ENCODE results near the gene DNMBP.

DNMBP gene

DNA sequence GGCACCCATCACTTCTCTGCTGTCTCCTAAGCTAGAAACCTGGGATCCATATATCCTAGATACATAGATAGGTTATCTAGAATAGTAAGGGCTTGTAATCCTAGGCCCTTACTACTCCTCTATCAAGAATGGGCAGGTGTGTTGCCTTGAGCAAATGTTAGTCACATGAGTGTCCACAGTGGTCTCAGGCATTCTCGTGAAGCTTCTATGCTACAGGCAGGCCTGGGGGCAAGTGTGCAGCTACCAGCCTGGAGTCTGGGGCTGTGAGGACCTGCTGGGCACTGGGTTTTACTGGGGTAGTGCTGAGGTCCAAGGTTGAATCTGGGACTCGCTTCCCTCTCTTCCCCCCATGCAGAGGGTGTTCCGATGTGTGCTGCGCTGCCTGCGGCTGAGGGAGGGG lies 135.9 kb downstream of the DNMBP start:
- no peak for DNase-seq
- Histone ChIP-seq H3K36me3 (replicated peaks; ENCODE audit: insufficient read depth, low read length) (no peaks in the 10 kb centered on the region), H3K9me2 (replicated peaks; ENCODE audit: insufficient read depth, low read length) (no peaks in the 10 kb centered on the region), H3K27me3 (replicated peaks; ENCODE audit: insufficient read depth, low read length) (no peaks in the 10 kb centered on the region), H3K79me2 (ENCODE audit: low read length) (no peaks in the 10 kb centered on the region), H3K9ac (ENCODE audit: low read length) (no peak overlapping the region), H2AFZ (ENCODE audit: low read length) (no peak overlapping the region), H3K9me3 (replicated peaks; ENCODE audit: insufficient read depth, low read length) (no peaks in the 10 kb centered on the region), H3K27ac (ENCODE audit: low read length) (no peak overlapping the region), H3F3A (ENCODE audit: insufficient read depth, low read length) (no peaks in the 10 kb centered on the region), H3K4me1 (ENCODE audit: low read length) (no peaks in the 10 kb centered on the region), H4K20me1 (ENCODE audit: insufficient read depth, low read length) (no peaks in the 10 kb centered on the region), H3K4me2 (ENCODE audit: low read depth, low read length) (no peak overlapping the region), H3K4me3 (ENCODE audit: low read length) (no peak overlapping the region)
- TF ChIP-seq EZH2phosphoT487 (IDR thresholded peaks at IDR 0.05; ENCODE audit: low read length) (no peak), EZH2 (optimal IDR thresholded peaks at IDR 0.05; ENCODE audit: low read depth, low read length) (no peak)
- TF ChIP-seq, protein P1, sequence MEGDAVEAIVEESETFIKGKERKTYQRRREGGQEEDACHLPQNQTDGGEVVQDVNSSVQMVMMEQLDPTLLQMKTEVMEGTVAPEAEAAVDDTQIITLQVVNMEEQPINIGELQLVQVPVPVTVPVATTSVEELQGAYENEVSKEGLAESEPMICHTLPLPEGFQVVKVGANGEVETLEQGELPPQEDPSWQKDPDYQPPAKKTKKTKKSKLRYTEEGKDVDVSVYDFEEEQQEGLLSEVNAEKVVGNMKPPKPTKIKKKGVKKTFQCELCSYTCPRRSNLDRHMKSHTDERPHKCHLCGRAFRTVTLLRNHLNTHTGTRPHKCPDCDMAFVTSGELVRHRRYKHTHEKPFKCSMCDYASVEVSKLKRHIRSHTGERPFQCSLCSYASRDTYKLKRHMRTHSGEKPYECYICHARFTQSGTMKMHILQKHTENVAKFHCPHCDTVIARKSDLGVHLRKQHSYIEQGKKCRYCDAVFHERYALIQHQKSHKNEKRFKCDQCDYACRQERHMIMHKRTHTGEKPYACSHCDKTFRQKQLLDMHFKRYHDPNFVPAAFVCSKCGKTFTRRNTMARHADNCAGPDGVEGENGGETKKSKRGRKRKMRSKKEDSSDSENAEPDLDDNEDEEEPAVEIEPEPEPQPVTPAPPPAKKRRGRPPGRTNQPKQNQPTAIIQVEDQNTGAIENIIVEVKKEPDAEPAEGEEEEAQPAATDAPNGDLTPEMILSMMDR (IDR thresholded peaks at IDR 0.05; ENCODE audit: low read length), result no peak

DNA sequence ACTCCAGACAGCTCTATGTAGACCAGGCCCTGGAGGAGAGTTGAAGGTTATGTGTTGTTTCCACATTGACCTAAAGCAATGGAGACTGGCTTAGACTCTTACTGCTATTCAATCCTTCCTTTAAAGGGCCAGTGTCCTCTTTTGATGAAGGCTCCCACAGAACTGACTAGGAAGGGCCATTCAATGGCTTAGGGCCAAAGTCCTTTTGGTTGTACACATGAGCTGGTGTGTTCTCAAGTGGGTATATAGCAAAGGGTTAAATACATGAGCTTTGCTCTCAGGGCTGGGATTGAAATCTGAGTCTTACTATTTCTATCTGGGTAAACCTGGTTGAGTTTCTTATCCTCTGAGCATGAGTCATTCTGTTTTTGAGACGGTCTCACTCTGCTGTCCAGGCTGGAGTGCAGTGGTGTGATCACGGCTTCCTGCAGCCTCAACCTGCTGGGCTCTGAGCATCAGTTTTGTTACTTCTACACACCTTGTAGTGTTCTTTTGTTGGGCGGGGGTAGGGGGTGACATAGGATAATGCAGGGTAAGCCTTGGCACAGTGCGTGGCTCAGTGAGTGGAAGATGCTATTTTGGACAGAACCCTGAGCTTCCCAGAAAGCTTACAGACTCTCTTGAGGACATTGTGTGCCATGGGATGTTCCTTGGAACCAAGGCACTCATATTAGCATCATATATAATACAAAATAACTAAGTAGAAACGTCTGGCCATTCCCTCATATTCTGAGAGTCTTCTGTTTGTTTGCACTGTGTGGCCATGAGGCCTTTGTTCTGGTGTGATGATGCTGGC lies 137.2 kb downstream of the DNMBP start:
- H3F3A ChIP-seq (ENCODE audit: insufficient read depth, low read length), result no peaks in the 10 kb centered on the region
- no peak overlapping the region for H3K27ac ChIP-seq (ENCODE audit: low read length)
- H3K36me3 ChIP-seq (replicated peaks; ENCODE audit: insufficient read depth, low read length), result no peaks in the 10 kb centered on the region

DNA sequence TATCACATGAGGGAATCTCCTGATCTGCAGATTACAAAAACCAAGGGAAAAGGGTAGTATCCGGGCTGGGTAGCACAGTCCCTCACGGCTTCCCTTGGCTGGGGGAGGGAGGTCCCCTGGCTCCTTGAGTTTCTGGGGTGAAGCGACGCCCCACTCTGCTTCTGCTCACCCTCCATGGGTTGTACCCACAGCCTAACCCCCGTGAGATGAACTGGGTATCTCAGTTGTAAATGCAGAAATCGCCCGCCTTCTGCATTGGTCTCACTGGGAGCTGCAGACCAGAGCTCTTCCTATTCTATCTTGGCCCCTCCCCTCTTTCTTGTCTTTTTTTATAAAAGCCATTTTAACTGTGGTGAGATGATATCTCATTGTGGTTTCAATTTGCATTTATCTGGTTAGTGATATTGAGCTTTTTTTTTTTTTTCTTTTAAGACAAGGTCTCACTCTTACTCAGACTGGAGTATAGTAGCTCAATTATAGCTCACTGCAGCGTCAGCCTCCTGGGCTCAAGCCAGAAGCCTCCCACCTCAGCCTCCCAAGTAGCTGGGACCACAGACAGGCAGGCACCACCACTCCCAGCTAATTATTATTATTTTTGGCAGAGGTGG lies 139.5 kb downstream of the DNMBP start:
- DNase-seq, result no peak
- no peak overlapping the region for H3K9ac ChIP-seq (ENCODE audit: low read length)
- TF ChIP-seq EZH2phosphoT487 (IDR thresholded peaks at IDR 0.05; ENCODE audit: low read length) (no peak), EZH2 (optimal IDR thresholded peaks at IDR 0.05; ENCODE audit: low read depth, low read length) (no peak)
- TF ChIP-seq, protein P1 (IDR thresholded peaks at IDR 0.05; ENCODE audit: low read length), result no peak
- no peaks in the 10 kb centered on the region for H3K9me2 ChIP-seq (replicated peaks; ENCODE audit: insufficient read depth, low read length)
- H3K79me2 ChIP-seq (ENCODE audit: low read length), result no peaks in the 10 kb centered on the region
- H3K4me1 ChIP-seq (ENCODE audit: low read length), result no peaks in the 10 kb centered on the region
- H3F3A ChIP-seq (ENCODE audit: insufficient read depth, low read length), result no peaks in the 10 kb centered on the region
- H2AFZ ChIP-seq (ENCODE audit: low read length), result no peak overlapping the region
- H4K20me1 ChIP-seq (ENCODE audit: insufficient read depth, low read length), result no peaks in the 10 kb centered on the region
- H3K4me3 ChIP-seq (ENCODE audit: low read length), result no peak overlapping the region
- H3K4me2 ChIP-seq (ENCODE audit: low read depth, low read length), result no peak overlapping the region
- H3K27ac ChIP-seq (ENCODE audit: low read length), result no peak overlapping the region
- no peaks in the 10 kb centered on the region for H3K36me3 ChIP-seq (replicated peaks; ENCODE audit: insufficient read depth, low read length)
- H3K9me3 ChIP-seq (replicated peaks; ENCODE audit: insufficient read depth, low read length), result no peaks in the 10 kb centered on the region
- H3K27me3 ChIP-seq (replicated peaks; ENCODE audit: insufficient read depth, low read length), result no peaks in the 10 kb centered on the region

More for the DNA sequence above, 137.2 kb downstream of the DNMBP start:
- Histone ChIP-seq H3K4me3 (ENCODE audit: low read length) (no peak overlapping the region), H3K9me2 (replicated peaks; ENCODE audit: insufficient read depth, low read length) (no peaks in the 10 kb centered on the region), H3K79me2 (ENCODE audit: low read length) (no peaks in the 10 kb centered on the region), H3K4me1 (ENCODE audit: low read length) (no peaks in the 10 kb centered on the region), H3K9me3 (replicated peaks; ENCODE audit: insufficient read depth, low read length) (no peaks in the 10 kb centered on the region), H3K9ac (ENCODE audit: low read length) (no peak overlapping the region), H4K20me1 (ENCODE audit: insufficient read depth, low read length) (no peaks in the 10 kb centered on the region), H2AFZ (ENCODE audit: low read length) (no peak overlapping the region), H3K27me3 (replicated peaks; ENCODE audit: insufficient read depth, low read length) (no peaks in the 10 kb centered on the region), H3K4me2 (ENCODE audit: low read depth, low read length) (no peak overlapping the region)
- no peak for DNase-seq
- TF ChIP-seq, protein P1 (IDR thresholded peaks at IDR 0.05; ENCODE audit: low read length), result no peak
